Body of pancreas (tissue), 4 donors: ENCODE data around the gene SMG9. TPM values are rescaled to one million over a fixed set of nuclear protein-coding genes. Genes with fewer than 3 reads are reported as not detected.

Experiments used
- ATAC-seq: fragments of 150-250 bp; one replicate; pipeline ENCODE4 v1.9.1; 2016
- DNase-seq, 4 donors: peaks; one replicate each; pipeline ENCODE4 v3.0.0-alpha.2; 2019
- H3K27ac ChIP-seq, 4 donors: fragments of 200-600 bp; sonication (generic); 1 replicate in 3 of 4; 2 replicates in 1 of 4; pipeline versions ENCODE4 v1.5.1 to v1.6.1; 2016 to 2019; ENCODE audit warnings: mild to moderate bottlenecking in 1 of 4, mixed read lengths in 1 of 4, moderate library complexity in 1 of 4
- H3K27me3 ChIP-seq, 2 donors: fragments of 200-600 bp; sonication (generic); one replicate each; pipeline ENCODE4 v1.6.0; 2016; ENCODE audit warnings: mild to moderate bottlenecking in 1 of 2
- H3K36me3 ChIP-seq, 2 donors: fragments of 200-600 bp; sonication (generic); replicated peaks in 1 of 2; 2 replicates each; pipeline ENCODE4 v1.5.1; 2016; ENCODE audit warnings: low read depth in 2 of 2; ENCODE audit not compliant: insufficient read depth in 1 of 2
- H3K4me1 ChIP-seq: fragments of 200-600 bp; sonication (generic); one replicate; pipeline ENCODE4 v1.6.0; 2016
- H3K4me3 ChIP-seq, 2 donors: fragments of 200-600 bp; sonication (generic); 1 replicate in 1 of 2; 2 replicates in 1 of 2; pipeline ENCODE4 v1.5.1; 2016 to 2019
- H3K9me3 ChIP-seq, 3 donors: fragments of 200-600 bp; sonication (generic); 1 replicate in 2 of 3; 2 replicates in 1 of 3; pipeline ENCODE4 v1.5.1; 2016
- CTCF ChIP-seq, 7 experiments: fragments of 450-650 bp in 4 of 7; fragments of 200-600 bp in 3 of 7; sonication (generic) in 3 of 7; IDR thresholded peaks; one replicate each; pipeline ENCODE4 v1.5.1; 2016 to 2019; ENCODE audit warnings: antibody characterized with exemption in 7 of 7
- POLR2A ChIP-seq, 3 donors: fragments of 450-650 bp; IDR thresholded peaks; one replicate each; pipeline ENCODE4 v1.6.1; 2016; ENCODE audit warnings: antibody characterized with exemption in 3 of 3, mild to moderate bottlenecking in 2 of 3
- WGBS, 2 donors: methylation state at CpG; one replicate each; pipeline ENCODE4 v1.1.5; 2017; 5-methylcytosine and 5-hydroxymethylcytosine counted together
- intact Hi-C: fragments of 100-400 bp; cut with DNase I; formaldehyde crosslinking; loops from one replicate; pipeline ENCODE4 v1.15.1; 2023
- total RNA-seq, 2 donors: library from RNA; depleted of rRNA; stranded (reverse); fragments of >200 nt; gene quantifications; one replicate each; pipeline ENCODE4 v1.1.0, GENCODE V29; 2016

SMG9 gene
- total RNA-seq, 2 donors from 2014 or later = 8.3 to 52.1 TPM

- WGBS, 2 donors = 78 to 81% methylated on average over 4 of the region's 4 CpGs
- no peaks in the 10 kb centered on the region for H3K27me3 ChIP-seq
- H3K9me3 ChIP-seq = no peaks in the 10 kb centered on the region
- intact Hi-C loops = loop anchor here (5.0 kb wide), 1 partner anchor 34 kb away; the partner anchor contains the start of gene KCNN4
- ATAC-seq = no peak
- no peak overlapping the region for H3K4me3 ChIP-seq
- TF ChIP-seq CTCF (IDR thresholded peaks at IDR 0.05) = no peak
- no peak for TF ChIP-seq POLR2A (IDR thresholded peaks at IDR 0.05)
- peaks cover 9% of the 10 kb centered on the region for H3K4me1 ChIP-seq
- DNase-seq = no peak
- peaks cover 0 to 23% of the 10 kb centered on the region in 2 donors for H3K36me3 ChIP-seq
- H3K27ac ChIP-seq = no peak overlapping the region
Measured at GRCh38 chr19:43748685-43749084, 6.1 kb downstream of the SMG9 start.

GRCh38 chr19:43748205-43748594, 6.6 kb downstream of the SMG9 start:
- Histone ChIP-seq H3K27me3 (no peaks in the 10 kb centered on the region), H3K9me3 (no peaks in the 10 kb centered on the region), H3K4me3 (no peak overlapping the region), H3K27ac (no peak overlapping the region), H3K36me3 (peaks cover 0 to 24% of the 10 kb centered on the region in 2 donors), H3K4me1 (peaks cover 4% of the 10 kb centered on the region)
- ATAC-seq = no peak
- no peak for TF ChIP-seq POLR2A (IDR thresholded peaks at IDR 0.05)
- no peak for TF ChIP-seq CTCF (IDR thresholded peaks at IDR 0.05)
- DNase-seq = no peak
- intact Hi-C loops = loop anchor here (5.0 kb wide), 1 partner anchor 34 kb away; the partner anchor contains the start of gene KCNN4
- WGBS, 2 donors = 94 to 95% methylated on average over 4 of the region's 4 CpGs

GRCh38 chr19:43747557-43748204, 7.1 kb downstream of the SMG9 start:
- no peak for TF ChIP-seq CTCF (IDR thresholded peaks at IDR 0.05)
- TF ChIP-seq POLR2A (IDR thresholded peaks at IDR 0.05) = no peak
- H3K27ac ChIP-seq = no peak overlapping the region
- H3K4me1 ChIP-seq = no peaks in the 10 kb centered on the region
- no peaks in the 10 kb centered on the region for H3K27me3 ChIP-seq
- 86% methylated on average over 13 to 16 of the region's 16 CpGs for WGBS, 2 donors
- DNase-seq (no peak), ATAC-seq (no peak)
- no peak overlapping the region for H3K4me3 ChIP-seq
- peaks cover 0 to 24% of the 10 kb centered on the region in 2 donors for H3K36me3 ChIP-seq
- intact Hi-C loops = loop anchor here (5.0 kb wide), 1 partner anchor 35 kb away; the partner anchor contains the start of gene KCNN4
- H3K9me3 ChIP-seq = no peaks in the 10 kb centered on the region

GRCh38 chr19:43743059-43743458, 11.7 kb downstream of the SMG9 start:
- DNase-seq (no peak), ATAC-seq (no peak)
- no peaks in the 10 kb centered on the region for H3K9me3 ChIP-seq
- WGBS, 2 donors = 88 to 100% methylated on average over 3 of the region's 3 CpGs
- H3K4me1 ChIP-seq = no peaks in the 10 kb centered on the region
- intact Hi-C loops = no loop called here
- no peak overlapping the region for H3K27ac ChIP-seq
- no peaks in the 10 kb centered on the region for H3K27me3 ChIP-seq
- H3K4me3 ChIP-seq = no peak overlapping the region
- TF ChIP-seq CTCF (IDR thresholded peaks at IDR 0.05) (no peak), POLR2A (IDR thresholded peaks at IDR 0.05) (no peak)
- H3K36me3 ChIP-seq = peaks cover 0 to 31% of the 10 kb centered on the region in 2 donors
